NCI-H1694 treated with DMSO at 0.1 percent for 48 hours (cell line): ENCODE results near the gene PPFIA4.
"Not testable (repeated sequence)": the region's sequence is repeated elsewhere in the genome, so short reads cannot be mapped to it uniquely, and the experiment has no call there.

Experiments
- DNase-seq: peaks from one replicate; lab custom pipeline; 2025; lab: John Stamatoyannopoulos, UW

The PPFIA4 gene

DNA sequence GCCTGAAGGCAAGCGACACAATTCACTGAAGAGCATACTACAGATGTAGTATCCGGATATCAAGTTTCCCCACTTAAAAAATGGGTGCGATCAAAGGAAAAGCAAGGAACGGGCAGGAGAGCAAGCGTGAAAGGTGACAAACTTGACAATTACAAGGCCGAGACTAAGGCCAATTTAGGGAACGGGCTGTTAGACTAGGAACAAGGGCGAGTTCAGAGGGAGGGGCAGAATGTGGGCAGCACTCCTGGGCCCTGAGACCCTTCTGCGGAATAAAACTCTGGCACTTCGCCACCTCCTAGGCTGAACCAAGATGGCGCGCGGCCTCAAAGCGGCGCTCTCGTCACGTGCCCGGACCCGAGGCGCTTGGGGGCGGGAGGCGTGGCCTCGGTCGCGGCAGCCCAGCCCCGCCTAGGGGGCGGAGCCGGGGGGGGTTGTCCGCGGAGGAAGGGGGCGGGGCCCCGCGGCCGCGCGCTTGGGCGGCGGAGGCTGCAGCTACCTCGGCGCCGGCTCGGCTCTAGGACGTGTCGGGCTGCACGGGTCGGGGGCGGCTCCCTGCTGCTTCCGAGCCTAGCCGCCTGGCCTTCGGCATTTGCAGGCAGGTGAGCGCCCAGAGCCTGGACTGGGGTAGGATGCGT, at the start of gene PPFIA4:
Gene PPFIA4 (plus strand): TSS at position 461 of the 635 bp plus-strand sequence. CDS start 12,518 bp downstream, outside the sequence.
- DNase-seq, result peak; percentile 73

DNA sequence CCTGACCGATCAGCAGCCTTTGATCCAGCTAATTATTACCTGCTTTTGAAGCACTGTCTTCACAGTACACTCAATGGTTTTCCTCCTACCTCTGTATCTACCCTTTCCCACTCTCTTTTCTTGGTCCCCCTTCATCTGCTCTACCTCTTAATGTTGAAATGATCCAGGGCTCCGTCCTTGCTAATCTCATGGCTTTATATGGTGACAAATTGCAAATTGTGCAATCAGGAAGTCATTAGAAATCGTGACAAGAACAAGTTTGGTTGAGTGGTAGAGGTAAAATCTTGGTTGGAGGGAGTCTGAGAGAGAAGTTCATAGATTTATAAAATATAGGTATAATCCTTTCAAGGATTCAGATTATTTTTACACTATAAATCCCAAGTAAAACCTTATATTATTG, 49.7 kb upstream of the PPFIA4 start:
- no peak for DNase-seq

DNA sequence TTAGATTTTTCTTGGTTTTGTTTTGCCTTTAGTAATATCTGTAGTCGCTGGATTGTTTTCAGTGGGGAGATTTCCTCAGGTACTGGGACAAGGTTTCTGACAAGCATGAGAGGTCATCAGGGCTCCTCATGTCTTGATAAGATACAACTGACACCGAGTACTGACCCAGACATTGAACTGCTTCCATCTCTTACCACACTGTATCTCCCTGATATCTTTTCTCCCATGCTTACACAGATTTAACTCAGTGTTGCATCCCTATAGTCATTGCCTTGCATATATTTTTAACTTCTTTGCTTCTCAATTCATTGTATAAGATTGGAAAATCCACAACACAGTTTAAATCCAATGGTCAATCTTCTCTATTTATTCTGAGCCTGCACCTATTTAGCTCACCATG, 46.8 kb upstream of the PPFIA4 start:
- DNase-seq, result no peak

DNA sequence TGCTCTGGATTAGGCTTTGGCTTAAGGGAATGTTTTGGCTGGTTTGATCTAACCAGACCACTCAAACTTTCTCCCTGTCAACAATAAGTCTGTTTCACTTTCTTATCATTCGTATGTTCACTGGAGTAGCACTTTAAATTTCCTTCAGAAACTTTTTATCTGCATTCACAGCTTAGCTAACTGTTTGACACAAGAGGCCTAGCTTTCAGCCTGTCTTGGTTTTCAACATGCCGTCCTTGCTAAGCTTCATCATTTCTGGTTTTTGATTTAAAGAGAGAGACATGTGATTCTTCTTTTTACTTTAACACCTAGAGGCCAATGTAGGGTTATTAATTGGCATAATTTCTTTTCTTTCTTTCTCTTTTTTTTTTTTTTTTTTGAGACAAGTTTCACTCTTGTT, 44.4 kb upstream of the PPFIA4 start:
- DNase-seq, result no peak

DNA sequence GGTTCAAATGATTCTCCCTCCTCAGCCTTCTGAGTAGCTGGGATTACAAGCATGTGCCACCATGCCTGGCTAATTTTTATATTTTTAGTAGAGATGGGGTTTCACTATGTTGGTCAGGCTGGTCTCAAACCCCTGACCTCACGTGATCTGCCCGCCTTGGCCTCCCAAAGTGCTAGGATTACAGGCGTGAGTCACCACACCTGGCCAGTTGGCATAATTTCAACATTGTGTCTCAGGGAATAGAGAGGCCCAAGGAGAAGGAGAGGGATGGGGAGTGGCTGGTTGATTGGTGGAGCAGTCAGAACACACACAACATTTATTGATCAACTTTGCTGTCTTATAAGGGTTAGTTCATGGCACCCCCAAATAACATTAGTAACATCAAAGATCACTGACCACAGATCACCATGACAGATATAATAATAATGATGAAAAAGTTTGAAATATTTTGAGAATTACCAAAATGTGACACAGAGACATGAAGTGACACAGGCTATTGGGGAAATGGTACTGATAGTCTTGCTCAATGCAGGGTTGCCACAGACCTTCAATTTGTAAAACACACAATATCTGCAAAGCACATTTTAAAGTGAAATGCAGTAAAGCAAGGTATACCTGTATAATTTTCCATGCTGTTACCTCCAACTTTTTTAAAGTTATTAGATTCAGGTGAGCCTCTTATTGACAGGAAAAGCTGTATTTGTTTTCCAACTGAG, 43.4 kb upstream of the PPFIA4 start:
- DNase-seq, result no peak

DNA sequence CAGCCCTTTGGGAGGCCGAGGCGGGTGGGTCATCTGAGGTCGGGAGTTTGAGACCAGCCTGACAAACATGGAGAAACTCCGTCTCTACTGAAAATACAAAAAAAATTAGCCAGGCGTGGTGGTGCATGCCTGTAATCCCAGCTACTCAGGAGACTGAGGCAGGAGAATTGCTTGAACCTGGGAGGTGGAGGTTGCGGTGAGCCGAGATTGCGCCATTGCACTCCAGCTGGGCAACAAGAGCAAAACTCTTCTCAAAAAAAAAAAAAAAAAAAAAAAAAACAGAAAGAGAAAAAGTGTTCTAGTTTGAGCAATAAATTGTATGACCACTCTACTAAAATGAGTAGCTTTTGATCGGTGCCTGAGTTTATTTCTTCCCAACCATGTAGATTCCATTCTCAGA, 40.2 kb upstream of the PPFIA4 start:
- DNase-seq, result not testable (repeated sequence)

DNA sequence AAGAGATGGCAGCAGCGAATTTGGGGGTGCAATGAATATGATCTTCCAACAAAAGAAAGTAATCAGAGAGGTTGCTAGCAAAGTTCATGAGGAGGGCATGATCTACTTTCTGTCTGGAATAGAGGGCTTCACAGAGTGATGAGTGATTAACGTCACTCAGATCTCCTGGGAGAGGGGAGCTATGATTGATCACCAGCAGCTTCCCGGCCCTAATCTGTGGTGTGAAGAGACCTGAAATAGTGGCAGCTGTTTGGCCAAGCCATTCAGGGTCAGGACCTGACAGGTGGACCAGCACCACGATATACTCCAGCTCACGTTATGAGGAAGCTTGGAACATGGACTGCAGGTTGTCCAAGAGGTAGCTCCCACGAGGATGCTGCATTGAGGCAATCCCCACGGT, 39.0 kb upstream of the PPFIA4 start:
- no peak for DNase-seq

DNA sequence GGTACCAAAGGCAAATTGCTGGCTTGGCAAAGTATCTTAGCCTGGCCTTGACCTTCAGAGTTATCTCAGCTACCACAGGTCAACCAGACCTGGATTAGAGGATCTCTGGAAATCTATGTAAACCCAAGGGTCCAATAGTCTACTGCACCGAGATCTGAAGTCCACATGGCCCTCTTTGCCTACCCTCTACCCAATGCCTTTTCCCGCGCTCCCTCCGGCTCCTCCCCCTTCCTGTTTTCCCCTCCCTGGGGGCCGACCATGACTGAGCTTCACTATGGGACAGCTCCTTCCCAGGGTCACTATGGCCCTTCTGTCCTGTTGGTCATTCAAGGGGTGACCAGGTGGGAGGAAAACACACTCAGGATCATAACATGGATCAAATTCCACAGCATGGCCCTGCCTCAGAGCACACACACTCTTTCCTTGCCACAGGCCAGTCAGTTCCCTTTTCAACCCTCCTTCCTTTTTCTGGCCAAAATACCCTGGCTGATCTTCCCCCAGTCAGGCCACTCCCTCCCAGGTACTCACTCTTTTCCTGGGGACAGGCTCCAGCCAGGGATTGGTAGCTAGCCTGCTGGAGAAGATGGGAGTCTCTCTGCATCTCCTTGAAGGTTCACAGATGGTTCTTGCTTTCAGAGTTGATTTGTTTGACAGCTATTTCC, 38.2 kb upstream of the PPFIA4 start:
- DNase-seq, result no peak

DNA sequence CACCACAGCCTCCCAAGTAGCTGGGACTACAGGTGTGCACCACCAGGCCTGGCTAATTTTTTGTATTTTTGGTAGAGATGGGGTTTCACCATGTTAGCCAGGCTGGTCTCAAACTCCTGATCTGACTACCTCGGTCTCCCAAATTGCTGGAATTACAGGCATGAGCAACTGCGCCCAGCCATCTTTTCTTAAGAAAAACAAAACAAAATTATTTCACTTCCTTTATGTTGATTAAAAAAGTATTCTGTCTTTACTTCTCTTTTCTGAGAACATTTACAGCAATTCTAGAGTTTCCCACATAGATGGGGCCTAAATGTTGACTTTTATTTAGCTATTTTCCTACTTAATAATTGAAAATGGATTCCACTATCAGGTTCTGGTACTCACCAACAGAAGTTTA, 36.4 kb upstream of the PPFIA4 start:
- no peak for DNase-seq

DNA sequence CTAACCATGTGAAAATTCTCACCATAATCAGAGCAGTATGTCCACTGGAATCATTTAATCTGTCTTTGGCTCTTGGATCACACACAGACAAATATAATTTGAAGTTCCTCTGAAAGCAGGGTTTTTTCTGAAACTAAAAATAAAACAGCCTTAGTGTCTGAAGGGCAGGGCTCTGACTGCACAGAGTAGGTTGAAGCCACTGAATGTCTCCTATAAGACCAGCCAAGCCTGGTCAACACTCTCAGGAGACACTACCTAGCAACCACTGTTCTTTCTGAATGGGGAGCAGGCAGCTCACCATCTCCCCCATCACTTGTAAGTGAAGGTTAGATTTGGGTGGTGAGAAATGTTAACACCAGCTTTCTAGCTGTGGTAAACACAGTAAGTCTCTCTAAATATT, 35.2 kb upstream of the PPFIA4 start:
- no peak for DNase-seq

DNA sequence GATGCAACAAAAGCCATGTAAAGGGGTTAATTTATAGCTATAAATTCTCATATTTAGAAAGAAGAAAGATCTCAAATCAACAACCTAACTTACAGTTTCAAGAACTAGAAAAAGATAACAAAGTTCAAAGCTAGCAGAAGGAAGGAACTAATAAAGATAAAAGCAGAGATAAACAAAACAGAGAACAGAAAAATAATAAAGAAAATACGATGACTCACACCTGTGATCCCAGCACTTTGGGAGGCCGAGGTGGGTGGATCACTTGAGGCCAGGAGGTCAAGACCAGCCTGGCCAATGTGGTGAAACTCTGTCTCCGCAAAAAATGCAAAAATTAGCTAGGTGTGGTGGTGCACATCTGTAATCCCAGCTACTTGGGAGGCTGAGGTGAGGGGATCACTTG, 31.5 kb upstream of the PPFIA4 start:
- DNase-seq, result no peak

DNA sequence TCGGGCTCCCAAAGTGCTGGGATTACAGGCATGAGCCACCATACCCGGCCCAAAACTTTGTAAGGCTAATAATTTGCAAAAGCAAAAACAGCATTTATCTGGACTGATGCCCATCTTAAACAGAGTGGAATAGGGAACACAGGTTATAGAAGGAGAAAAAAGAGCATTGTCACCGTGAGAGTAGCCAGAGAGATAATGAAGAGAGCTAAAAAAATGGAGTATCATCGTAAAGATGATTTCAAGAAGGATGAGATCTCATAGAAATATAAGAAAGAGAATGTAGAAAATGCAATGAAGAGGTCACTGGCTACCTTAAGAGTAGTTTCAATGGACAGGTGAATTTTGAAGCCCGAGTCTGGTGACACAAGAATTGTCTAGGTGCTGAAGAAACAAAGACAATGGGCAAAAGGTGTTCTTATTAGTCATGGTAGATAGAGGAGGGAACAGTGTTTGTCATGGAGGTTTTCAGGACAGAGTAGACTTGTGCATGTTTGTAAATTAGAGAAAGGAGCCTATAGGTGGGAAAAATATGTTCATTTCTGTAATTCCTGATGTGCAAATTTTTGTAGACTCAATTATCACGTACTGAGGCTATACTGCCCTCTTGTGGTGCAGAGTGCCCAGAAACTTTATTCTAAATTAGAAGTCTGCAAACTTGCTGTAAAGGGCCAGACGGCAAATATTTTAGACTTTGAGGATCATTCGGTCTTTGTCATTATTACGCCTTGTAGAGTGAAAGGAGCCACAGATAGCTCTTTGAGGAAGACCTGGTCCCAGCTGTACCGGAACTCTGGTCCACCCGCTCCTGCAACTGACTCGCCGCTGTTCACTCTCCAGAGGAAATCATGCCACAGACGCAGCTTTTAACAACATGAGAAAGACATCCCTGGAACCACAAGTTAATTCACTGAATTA, 27.2 kb upstream of the PPFIA4 start:
- peak; percentile 60 for DNase-seq

DNA sequence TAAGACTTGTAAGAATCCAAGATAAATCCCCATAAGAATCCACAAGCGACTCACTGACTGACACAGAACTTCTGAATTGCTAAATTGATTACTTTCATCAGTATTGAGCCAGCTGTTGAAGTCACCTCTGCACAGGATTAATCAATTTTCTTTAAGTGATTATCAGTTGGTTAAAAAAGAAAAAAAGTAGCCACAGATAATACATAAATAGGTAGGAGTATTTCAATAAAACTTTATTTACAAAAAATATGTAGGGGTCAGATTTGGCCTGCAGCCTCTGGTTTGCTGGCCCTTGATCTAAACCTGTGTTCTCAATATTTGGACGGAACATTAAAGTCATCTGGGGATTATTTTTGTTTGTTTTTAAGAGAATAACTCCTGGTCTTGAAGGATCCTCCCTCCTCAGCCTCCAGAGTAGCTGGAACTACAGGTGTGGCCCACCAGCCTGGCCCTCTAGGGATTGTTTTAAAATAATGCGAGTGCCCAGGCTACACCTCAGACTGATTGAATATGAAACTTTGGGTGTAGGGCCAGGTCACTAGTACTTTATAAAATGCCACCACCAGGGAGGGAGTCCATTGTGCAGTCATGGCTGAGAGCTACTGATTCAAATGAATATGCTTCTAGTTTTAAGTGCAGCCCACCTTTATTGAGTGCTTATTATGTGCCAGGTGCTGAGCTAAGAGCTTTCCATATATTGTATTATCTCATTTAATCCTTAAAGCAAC, 25.9 kb upstream of the PPFIA4 start:
- no peak for DNase-seq

DNA sequence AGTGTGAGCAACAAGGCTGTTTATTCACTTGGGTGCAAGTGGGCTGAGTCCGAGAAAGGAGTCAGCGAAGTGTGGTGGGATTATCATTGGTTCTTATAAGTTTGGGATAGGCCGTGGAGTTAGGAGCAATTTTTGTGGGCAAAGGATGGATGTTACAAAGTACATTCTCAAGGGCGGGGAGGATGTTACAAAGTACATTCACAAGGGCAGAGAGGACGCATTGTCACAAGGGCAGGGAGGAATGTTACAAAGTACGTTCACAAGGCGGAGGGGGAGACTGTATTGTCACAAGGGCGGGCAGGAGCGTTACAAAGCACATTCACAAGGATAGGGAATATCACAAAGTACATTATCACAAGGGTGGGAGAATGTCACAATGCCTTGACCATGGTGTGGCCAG, 24.3 kb upstream of the PPFIA4 start:
- DNase-seq, result no peak

DNA sequence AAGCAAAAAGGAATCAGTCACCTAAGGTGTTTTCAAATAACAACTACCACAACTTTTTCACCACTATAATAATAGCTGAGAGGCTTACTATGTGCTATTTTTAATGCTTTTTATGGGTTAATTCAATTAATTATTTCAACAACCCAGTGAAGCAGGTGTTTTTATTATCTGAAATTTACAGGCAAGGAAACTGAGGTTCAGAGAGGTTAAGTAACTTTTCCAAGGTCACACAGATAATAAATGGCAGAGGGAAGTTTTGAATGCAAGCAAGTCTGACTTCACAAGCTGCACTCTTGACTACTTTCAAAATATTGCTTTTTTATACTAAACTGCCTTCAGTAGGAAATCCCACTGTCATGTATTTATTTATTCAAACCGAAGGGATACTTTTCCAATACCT, 23.3 kb upstream of the PPFIA4 start:
- no peak for DNase-seq

DNA sequence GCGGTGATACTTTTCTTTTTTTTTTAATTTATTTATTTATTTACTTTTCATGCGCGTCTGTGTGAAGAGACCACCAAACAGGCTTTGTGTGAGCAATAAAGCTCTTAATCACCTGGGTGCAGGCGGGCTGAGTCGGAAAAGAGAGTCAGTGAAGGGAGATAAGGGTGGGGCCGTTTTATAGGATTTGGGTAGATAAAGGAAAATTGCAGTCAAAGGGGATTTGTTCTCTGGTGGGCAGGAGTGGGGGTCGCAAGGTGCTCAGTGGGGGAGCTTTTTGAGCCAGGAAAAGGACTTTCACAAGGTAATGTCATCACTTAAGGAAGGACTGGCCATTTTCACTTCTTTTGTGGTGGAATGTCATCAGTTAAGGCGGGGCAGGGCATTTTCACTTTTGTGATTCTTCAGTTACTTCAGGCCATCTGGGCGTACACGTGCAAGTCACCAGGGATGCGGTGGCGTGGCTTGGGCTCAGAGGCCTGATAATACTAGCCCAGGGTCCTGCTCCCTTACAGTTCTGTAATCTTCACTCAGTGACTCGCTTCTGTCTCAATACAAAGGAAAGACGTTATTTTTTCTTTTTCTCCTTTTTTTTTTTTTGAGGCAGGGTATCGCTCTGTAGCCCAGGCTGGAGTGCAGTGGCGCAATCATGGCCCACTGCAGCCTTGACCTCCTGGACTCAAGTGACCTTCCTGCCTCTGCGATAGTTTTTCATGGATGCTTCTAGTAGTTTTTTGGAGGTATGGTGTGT, 20.7 kb upstream of the PPFIA4 start:
- not testable (repeated sequence) for DNase-seq

DNA sequence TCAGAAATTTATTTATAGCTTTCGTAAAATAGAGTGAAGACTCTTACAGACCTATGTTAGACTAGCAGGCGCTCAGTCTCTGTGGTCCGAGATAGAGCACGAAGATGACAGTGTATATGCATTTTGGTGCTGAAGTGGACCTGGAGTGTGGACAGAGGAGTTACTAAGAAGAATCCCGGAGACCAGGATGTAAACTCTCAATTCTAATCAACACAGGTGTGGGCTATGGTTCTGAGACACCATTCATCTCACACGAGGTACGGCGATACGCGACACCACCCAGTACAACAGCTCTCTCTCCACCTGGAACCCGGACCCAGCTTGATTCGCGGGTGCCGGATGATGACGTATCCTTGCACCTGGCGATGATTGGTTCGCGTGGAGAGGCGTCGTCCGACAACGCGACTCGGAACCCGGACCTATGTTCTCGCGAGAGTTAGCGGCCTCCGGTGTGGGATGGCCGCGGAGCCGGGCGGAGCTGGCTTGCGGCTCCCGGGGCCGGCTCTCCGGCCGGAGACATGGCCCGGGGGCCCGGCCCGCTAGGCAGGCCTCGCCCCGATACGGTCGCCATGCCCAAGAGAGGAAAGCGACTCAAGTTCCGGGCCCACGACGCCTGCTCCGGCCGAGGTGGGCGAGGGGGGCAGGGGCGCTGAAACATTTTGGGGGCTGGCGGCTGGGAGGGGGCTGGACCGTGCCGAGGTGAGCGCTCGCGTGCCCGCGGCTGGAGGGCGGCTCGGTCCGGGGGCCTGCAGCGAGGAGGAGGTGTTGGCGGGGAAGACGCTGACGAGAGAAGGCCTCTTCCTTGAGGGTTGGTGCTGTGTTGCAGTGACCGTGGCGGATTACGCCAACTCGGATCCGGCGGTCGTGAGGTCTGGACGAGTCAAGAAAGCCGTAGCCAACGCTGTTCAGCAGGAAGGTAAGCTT, 19.1 kb upstream of the PPFIA4 start, which contains the start of gene TMEM183A:
Gene TMEM183A (plus strand): TSS at position 427 of the 924 bp plus-strand sequence. CDS start 92 bp downstream, at position 519.
- peak; percentile 93 for DNase-seq

DNA sequence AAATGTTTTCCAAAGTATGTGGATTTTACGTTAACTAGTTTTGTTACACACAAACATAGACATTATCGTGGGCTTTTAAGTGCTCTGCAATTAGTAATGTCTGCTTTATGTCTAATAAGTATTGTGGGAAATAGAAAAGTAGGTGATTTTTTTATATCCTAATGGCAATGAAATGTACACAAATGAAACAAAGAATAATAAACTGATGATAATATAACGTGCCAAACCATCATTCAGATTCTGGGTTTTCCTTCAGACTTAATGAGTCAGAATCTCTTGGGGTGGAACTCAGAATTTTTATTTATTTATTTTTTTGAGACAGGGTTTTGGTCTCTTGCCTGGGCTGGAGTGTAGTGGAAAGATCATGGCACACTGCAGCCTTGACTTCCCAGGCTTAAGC, 17.1 kb upstream of the PPFIA4 start:
- DNase-seq, result no peak

DNA sequence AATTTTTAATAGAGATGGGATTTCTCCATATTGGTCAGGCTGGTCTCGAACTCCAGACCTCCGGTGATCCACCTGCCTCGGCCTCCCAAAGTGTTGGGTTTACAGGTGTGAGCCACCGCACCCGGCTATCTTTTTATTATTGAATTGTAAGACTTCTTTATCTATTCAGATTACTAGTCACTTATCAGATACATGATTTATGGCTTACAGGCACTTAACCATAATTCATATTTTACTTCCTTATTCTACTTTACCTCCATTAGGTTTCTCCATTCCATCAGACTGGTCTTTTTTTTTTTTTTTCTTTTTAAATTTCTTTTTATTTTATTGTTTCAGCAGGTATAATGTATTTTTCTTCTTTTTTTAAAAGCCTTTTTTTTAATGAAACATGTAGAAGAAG, 14.7 kb upstream of the PPFIA4 start:
- no peak for DNase-seq

DNA sequence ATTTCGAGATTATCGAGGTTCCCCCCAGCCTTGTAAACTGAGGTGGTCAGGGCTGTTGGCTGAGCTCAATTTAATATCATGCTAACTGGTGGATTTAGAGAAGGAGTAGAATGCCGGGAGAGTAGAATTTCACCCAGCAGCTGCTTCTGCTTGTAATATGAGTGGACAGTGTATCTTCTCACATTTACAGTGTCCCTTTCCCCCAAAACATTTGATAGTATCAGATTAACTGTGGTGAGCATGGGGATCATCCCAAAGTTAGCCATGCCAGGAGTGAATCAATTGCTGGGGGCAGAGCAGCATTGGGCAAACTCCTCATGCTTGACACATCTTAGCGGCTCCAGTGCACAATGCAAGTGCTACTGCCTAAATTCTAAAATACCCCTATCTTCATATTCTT, 9.2 kb upstream of the PPFIA4 start:
- DNase-seq, result no peak
